ENCODE measurements around the gene EXOC1. TPM values are rescaled to one million over a fixed set of nuclear protein-coding genes. Genes with fewer than 3 reads are reported as not detected.

EXOC1 gene
- polyA plus RNA-seq, 3 donors = 41.1 to 53.0 (median 52.6) TPM

DNA sequence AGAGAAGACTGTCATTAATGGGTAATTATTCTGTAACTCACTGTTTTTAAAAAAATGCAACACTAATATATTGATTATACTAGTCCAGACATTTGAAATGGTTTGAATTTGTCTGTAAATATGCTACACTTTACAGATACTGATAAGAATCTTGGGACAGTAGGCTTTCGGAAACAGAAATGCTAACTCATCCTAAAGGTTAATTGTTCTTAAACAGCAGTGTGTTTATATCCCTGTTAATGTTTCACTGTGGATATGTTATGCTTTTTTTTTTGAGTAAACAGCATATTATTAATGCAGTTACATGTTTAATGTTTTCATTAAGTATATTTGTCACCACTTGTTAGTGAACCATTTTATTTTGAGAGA lies 31.4 kb downstream of the EXOC1 start:
- DNase-seq (ENCODE audit: extremely low read depth in 1 of 11, low read depth in 9 of 11, low spot score in 4 of 11) = no peak

DNA sequence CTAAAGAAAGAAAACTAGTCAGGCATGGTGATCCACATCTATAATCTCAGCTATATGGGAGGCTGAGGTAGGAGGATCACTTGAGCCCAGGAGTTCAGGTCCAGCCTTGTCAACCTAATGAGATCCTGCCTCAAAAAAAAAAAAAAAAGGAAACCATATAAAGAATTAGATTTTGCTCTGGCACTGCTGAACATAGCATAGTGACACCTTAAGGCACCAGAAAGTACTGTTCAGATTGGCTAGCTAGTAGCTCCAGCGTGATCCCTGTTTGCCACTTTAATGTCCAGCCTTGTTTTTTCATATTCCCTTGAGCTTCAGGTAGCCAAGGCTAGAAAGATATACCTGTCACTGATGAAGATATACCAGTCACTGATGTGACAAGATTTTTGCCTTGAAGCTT lies 34.1 kb downstream of the EXOC1 start:
- no peak for DNase-seq (ENCODE audit: extremely low read depth in 1 of 11, low read depth in 9 of 11, low spot score in 4 of 11)

DNA sequence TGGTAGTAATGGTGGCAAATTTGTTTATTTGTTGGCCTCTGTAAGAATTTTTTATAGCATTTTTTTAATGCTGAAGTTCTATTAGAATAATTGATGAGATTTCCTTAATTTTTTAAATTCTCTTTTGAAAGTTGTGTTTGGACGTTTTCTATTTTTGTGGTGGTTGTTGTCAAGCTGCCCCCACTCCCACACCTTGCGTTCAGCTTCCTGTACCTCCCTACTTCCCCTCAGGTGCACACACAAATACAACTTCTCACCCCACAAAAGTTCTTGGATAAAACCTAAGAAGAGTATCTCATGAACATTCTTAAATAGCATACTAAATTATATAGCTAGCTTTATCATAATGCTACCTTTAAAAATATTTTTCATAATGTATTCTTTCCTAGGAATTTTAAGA lies 38.7 kb downstream of the EXOC1 start:
- no peak for DNase-seq (ENCODE audit: extremely low read depth in 1 of 11, low read depth in 9 of 11, low spot score in 4 of 11)

DNA sequence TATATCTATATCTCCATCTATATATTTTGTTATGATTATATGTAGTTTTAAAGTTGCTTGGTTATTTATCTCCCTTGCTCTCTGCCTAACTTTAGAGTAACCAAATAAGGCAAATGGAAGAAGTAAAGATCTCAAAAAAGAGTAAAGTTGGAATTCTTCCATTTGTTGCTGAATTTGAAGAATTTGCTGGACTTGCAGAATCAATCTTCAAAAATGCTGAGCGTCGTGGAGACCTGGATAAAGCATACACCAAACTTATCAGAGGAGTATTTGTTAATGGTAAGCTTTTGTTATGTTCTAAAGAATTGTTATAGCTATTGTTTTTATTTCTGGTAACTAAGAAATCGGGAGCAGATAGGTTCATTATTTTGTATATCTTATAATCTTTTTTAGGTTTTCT lies 43.2 kb downstream of the EXOC1 start:
- DNase-seq (ENCODE audit: extremely low read depth in 1 of 11, low read depth in 9 of 11, low spot score in 4 of 11) = no peak

DNA sequence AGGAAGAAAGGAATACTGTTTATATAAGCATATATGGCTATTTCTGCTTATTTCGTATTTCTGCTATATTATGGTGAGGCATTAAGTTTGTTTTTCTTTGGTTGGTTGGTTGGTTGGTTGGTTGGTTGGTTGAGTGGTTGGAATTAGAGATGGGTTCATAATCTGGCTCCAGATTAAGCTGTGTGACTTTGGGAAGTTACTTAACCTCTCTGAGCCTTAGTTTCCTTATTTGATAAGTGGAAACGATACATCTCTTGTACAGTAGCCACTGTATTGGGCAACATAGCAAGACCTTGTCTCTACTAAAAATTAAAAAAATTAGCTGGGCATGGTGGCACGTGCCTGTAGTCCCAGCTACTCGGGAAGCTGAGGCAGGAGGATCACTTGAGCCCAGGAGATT lies 49.2 kb downstream of the EXOC1 start:
- DNase-seq (ENCODE audit: extremely low read depth in 1 of 11, low read depth in 9 of 11, low spot score in 4 of 11) = no peak

DNA sequence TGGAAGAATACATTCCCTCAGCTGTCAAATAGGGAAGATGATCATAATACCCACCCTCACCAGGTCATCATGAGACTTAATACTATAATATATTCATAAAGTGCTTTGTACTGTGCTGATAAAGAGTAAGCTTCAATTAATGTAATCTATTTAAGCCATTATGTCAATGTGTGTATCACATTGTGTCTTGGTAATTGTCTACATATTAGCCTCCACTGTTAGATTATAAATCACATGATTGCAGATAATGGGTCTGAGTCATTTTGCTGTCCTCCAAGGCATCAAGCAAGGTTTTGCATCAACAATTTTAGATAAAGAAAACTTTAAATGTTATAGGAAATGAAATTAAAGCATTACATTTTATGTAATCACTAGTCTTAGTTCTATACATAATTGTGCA lies 50.1 kb downstream of the EXOC1 start:
- no peak for DNase-seq (ENCODE audit: extremely low read depth in 1 of 11, low read depth in 9 of 11, low spot score in 4 of 11)

DNA sequence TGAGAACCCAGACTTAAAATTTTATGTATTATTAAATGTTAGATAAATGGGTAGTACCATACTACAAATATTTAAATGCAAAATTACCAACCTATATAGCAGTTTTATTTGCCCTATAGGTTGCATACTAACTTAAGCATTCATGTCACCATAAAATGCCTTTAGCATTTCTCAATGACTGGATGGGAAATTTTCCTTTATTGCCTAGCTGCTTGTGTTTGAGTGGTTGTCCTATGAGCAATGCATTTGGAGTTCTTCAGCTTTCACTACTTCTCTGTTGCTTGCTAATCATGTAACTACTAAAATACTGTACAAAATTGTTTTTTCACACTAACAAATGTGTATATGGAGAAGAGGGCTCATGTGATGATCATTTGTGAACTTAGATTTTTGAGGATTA lies 51.1 kb downstream of the EXOC1 start:
- DNase-seq (ENCODE audit: extremely low read depth in 1 of 11, low read depth in 9 of 11, low spot score in 4 of 11) = no peak

DNA sequence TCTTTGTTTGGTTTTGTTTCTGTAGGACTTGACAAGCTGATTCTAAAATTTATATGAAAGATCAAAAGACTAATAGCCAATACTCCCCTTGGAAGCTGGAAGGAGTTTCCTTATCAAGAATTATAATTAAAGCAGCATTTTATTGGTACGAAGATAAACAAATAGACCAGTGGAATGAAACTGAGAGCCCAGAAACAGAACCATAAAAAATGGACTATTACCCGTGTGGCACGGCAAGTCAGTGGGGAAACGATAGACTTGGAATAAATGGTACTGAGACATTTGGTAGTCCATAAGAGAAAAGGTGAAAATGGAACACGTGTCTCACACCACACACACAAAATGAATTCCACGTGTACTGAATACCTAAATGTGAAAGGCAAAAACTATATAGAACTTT lies 52.9 kb downstream of the EXOC1 start:
- no peak for DNase-seq (ENCODE audit: extremely low read depth in 1 of 11, low read depth in 9 of 11, low spot score in 4 of 11)

DNA sequence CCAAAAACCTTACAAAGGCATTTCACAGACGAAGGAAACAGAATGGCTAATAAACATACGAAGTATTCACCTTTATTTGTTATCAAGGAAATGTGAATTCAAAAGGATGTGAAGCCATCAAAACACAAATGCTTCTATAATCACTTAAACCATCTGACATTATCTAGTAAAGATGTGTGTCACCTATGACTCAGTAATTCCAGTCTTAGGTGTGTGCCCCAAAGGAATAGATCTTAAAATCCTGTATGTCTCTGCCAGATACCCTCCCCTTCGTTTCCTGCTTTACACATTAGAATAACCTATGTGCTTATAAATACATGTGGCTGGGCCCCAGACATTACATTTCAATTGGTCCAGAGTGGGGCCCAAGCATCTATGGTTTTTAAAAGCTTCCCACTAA lies 53.5 kb downstream of the EXOC1 start:
- DNase-seq (ENCODE audit: extremely low read depth in 1 of 11, low read depth in 9 of 11, low spot score in 4 of 11) = no peak

DNA sequence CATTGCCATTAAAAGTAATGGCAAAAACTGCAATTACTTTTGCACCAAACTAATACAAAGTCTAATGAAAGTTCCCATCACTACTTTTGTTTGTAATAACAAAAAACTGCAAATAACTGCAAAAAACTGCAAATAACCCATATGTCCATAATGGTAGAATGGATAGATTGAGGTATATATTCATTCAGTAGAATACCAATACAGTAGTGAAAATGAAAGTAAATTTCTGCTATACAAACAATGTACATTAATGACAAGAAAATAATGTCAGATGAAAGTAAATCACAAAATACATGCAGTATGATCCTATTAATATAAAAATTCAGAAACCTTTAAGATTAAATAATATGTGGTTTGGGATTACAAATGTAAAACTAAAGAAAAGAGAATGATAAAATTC lies 54.0 kb downstream of the EXOC1 start:
- DNase-seq (ENCODE audit: extremely low read depth in 1 of 11, low read depth in 9 of 11, low spot score in 4 of 11) = no peak

DNA sequence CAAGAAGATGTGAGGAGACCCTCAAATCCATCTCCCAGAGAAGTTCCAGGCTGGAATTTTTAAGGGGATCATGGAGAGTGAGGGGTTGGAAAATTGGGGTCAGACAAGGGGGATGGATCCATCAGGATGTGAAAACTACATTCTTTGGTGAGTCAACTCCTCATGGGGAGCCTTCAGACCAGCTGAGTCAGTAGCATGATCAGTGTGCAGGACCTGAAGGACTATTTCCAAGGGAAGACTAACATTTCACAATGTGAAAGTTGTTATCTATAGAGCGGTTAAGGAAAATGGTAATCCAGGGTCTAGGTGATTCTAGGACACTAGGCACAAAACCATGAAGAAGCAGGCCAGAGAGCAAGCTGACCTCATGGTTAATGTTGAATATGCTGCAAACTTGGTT lies 56.7 kb downstream of the EXOC1 start:
- no peak for DNase-seq (ENCODE audit: extremely low read depth in 1 of 11, low read depth in 9 of 11, low spot score in 4 of 11)

DNA sequence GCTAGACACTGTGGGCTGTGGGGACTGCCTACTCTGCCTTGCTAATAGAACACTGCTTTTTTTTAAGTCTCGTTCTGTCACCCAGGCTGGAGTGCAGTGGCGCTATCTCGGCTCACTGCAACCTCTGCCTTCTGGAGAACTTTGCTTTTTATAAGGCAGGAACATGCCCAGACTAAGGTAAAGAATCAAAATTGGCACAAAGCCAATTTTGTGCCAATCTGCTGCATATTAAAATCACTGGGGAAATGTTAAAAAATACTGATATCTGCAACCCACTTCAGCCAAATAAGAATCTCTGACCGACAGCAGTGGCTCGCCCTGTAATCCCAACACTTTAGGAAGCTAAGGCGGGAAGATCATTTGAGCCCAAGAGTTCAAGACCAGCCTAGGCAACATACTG lies 58.8 kb downstream of the EXOC1 start:
- no peak for DNase-seq (ENCODE audit: extremely low read depth in 1 of 11, low read depth in 9 of 11, low spot score in 4 of 11)

DNA sequence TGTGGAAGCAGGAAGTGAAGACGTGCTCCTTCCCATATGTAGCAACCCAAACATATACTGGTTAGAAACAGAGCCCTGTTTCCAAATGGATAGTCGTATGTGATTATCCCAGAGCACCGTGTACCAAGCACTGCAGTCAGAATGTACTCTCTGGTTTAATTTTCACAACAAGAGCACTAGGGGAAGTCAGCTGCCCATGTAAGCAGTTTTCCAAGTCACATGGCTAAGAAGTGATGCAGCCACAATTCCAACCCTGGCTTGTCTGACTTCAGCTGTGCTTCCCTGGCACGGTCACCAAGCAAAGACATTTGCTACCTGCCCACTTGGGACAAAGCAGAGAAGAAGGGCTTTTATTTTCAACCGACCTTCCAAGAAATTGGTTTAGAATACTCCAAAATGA lies 67.1 kb downstream of the EXOC1 start:
- DNase-seq (ENCODE audit: extremely low read depth in 1 of 11, low read depth in 9 of 11, low spot score in 4 of 11) = no peak

DNA sequence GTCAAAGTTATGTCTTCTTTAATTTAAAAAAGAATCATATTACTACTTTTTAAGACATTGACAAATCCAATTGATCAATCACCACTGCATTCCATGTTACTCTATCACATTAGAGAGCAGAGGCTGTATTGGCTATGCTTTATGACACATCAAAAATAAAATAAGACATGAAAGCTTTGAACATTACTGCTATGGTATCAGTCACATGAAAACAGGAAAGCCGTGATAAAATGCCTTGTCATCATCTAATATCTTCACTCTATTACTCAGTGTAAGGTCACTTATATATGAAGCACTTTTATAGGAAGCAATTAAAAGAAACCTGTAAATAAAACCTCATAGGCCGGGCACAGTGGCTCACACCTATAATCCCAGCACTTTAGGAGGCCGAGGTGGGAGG lies 67.6 kb downstream of the EXOC1 start:
- no peak for DNase-seq (ENCODE audit: extremely low read depth in 1 of 11, low read depth in 9 of 11, low spot score in 4 of 11)

DNA sequence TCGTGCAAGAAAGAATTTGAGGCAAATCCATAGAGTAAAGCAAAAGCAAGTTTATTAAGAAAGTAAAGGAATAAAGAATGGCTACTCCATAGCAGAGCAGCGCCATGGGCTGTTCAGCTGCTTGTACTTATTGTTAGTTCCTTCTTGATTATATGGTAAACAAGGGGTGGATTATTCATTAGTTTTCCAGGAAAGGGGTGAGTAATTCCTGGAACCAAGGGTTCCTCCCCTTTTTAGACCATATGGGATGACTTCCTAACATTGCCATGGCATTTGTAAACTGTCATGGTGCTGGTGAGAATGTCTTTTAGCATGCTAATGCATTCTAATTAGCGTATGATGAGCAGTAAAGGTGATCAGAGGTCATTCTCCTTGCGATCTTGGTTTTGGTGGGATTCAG lies 71.8 kb downstream of the EXOC1 start:
- no peak for DNase-seq (ENCODE audit: extremely low read depth in 1 of 11, low read depth in 9 of 11, low spot score in 4 of 11)

DNA sequence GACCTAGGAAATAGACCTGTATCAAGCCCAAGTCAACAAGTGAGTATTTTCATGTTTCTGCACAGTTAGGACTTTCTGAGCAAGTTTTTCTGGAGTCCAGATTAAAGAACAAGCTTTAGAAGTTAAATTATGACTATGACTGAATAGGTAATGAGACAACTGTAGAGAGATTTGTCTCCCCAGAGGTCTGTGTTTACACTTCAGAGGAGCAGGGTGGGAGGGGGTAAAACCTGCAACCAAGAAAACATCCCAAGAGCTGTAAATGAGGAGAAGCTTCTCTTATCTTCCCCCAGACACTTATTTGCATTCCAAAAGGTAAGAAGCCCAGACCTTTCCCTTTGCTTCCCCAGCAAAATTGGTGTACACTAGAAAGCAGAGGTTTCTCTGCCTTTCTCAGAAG lies 73.2 kb downstream of the EXOC1 start:
- no peak for DNase-seq (ENCODE audit: extremely low read depth in 1 of 11, low read depth in 9 of 11, low spot score in 4 of 11)

DNA sequence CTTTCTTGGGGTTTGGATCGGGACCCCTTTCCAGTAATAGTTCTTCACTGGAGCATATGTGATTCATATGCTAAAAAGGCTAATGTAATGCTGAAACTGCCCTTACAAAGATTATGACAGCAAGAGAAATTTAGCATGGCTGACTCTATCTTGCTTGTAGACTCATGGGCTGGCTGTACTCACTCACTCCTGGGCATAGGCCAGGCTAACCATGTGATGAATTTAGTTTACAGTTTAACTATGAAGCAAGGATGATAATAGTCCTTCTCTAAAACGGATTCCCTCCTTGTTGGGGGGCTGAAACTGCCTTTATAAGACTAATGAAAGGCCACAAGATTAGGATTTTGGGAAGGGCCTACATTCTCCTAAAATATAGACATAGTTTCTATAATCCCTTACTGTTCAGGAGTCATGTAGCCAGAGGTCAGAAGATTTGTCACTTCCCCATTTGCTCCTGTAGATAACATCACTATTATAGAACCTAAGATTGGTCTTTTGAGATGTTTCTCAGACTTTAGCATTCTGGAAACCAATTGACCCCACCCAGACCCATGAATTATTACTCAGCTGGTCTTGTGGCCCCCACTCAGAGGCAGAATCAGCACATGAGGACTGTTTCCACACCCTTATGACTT lies 74.5 kb downstream of the EXOC1 start:
- no peak for DNase-seq (ENCODE audit: extremely low read depth in 1 of 11, low read depth in 9 of 11, low spot score in 4 of 11)

DNA sequence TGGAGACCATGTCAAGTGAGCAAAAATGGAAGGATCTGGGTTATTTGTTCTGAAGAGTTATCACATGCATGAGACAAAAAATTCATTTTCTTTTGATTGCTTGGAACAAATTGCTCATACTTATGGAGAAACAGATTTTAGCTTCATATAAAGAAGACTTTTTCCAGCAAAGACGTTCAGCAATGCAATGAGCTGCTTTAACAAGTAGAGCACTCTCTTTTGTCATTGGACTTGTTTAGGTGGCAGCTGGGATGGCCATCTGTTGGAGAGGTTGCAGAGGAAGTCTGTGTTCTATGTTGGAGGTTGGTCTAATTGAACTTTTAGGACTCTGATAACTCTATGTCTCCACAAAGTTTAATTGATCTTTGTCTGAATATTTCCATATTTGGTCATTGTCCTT lies 75.4 kb downstream of the EXOC1 start:
- DNase-seq (ENCODE audit: extremely low read depth in 1 of 11, low read depth in 9 of 11, low spot score in 4 of 11) = no peak

DNA sequence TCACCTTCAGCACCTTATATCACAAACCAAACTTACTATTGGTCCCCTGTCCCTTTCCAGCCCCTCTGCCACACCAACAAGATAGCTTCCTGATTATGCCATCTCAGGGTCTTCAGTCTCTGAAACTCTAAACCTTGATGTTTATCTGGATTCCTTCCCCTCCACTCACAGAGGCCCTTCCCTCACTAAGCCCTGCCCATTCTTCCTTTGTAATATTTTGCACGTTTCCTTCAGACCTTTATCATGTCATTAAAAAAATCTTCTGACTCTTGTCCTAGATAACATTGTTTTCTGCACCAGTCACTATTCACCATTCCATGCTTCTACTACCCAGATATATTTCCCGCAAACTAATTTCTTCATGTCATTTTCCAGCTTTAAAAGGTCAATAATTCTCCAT lies 77.6 kb downstream of the EXOC1 start:
- DNase-seq (ENCODE audit: extremely low read depth in 1 of 11, low read depth in 9 of 11, low spot score in 4 of 11) = no peak

DNA sequence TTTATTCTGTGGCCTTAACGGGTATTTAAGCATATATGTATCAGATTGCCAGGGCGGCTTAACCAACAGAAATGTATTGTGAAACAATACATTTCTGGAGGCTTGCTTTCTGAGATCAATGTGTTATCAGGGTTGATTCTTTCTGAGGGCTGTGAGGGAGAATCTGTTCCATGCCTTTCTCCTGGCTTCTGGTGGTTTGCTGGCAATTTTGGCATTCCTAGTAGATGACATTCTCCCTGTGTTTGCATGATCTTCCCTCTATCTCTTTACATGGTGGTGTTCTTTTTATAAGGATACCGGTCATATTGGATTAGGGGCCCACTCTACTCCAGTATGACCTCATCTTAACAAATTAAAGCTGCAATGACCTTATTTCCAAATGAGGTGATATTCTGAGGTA lies 78.4 kb downstream of the EXOC1 start:
- DNase-seq (ENCODE audit: extremely low read depth in 1 of 11, low read depth in 9 of 11, low spot score in 4 of 11) = no peak

DNA sequence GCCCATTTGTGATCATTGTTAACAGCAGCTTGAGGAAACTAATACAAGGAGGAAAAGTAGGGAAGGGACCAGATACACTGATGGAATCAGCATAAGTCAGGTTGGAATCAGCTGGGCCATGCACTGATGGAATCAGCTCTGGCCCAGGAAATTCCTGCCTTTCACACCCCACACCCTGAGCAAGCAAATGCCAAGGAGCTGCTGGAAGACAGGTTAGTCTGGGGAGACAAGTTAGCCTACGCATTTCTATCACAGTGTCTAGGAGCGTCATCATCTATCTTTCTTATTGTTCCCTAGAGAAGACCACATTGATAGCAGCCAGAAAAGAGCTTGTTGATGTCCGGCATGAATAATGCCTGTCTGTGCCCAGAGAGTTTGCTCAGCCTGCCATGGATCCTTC lies 79.1 kb downstream of the EXOC1 start:
- no peak for DNase-seq (ENCODE audit: extremely low read depth in 1 of 11, low read depth in 9 of 11, low spot score in 4 of 11)

DNA sequence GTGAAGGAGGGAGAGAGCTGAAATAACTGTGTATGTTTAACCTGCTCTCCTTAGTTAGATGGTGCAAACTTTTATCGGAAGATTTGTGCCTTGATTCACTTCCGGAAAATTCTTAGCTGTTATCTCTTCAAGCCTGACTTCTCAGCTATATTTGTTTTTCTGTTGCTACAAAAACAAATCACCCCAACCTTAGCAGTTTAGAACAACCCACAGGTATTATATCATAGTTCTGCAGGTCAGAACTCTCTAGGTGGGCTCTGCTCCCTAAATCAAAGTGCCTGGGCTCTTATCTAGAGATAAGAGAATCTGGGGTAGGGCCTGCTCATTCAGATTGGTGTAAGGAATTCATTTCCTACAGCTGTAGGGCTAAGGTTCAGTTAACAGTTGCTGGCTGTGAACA lies 80.2 kb downstream of the EXOC1 start:
- no peak for DNase-seq (ENCODE audit: extremely low read depth in 1 of 11, low read depth in 9 of 11, low spot score in 4 of 11)

Data from renal cortex interstitium (tissue), 11 donors.